Thyroid gland (tissue), 4 donors: ENCODE data around the gene SPRR2G.

Source experiments
- CTCF ChIP-seq, 6 experiments: fragments of 200-600 bp in 3 of 6; fragments of 450-650 bp in 3 of 6; sonication (generic) in 3 of 6; IDR thresholded peaks; one replicate each; pipeline ENCODE4 v1.5.1; 2016 to 2019; ENCODE audit warnings: antibody characterized with exemption in 6 of 6, mild to moderate bottlenecking in 2 of 6, inconsistent platforms in 1 of 6, moderate library complexity in 1 of 6
- POLR2A ChIP-seq, 2 donors: fragments of 450-650 bp; IDR thresholded peaks; one replicate each; pipeline ENCODE4 v1.6.1; 2017; ENCODE audit warnings: antibody characterized with exemption in 2 of 2, mild to moderate bottlenecking in 2 of 2, moderate library complexity in 1 of 2

- TF ChIP-seq POLR2A (IDR thresholded peaks at IDR 0.05): no peak
- no peak for TF ChIP-seq CTCF (IDR thresholded peaks at IDR 0.05)
Measured at GRCh38 chr1:153133267-153133666, 17.4 kb downstream of the SPRR2G start.
